Measurements from ENCODE around the gene BOK. TPM values are rescaled to one million over a fixed set of nuclear protein-coding genes. Genes with fewer than 3 reads are reported as not detected.
A peak's percentile ranks its signal among the peaks of the same experiment; 100 is the strongest.

Gene BOK
- total and polyA plus RNA-seq, 2 of the 13 experiments (the other 11 are each of a cell fraction or from before 2014, with no cell fraction given), result 35.5 to 39.2 TPM

DNA sequence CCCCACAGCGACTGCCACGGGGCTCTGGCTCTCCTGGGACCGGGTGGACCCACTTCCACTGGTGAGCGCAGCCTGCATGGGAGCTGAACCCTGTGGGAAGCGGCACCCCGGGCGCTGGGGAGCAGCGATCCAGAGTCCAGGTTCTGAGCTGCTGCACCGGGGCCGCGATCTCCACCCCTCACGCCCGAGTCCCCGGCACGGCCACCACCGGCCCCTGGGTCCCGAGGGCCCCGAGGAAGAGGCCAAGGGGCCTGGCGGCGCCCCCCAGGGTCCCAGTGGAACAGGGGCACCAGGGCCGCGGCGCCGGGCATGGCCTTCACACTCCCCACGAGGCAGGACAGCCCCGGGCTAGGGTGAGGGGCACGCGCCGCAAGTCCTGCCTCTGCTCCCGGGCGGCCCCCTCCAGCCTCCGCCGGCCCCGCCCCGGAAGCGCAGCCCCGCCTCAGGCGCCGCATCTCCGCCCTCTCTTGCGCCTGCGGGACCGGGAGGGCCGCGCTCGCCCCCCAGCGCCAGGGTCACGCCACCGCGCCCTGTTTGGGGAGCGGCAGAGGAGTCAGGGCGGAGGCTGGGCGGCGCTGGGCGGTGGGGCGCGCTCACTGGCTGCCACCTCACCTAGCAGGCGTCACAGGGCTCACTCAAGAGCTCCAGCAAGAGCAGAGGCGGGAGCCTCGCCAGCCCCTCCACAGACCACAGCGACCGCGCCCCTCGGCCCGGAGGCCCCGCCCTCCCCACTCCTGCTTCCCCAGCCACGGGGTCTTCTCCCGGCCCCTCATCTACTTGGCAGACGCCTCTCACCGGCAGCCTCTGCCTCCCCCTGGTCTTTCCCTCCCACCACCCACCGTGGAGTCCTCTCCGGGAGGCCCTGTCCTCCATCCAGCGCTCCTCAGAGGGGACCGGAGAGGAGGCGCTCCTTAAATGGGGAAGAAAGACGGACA lies 51.6 kb downstream of the BOK start (continued):
- TF ChIP-seq, protein P1, sequence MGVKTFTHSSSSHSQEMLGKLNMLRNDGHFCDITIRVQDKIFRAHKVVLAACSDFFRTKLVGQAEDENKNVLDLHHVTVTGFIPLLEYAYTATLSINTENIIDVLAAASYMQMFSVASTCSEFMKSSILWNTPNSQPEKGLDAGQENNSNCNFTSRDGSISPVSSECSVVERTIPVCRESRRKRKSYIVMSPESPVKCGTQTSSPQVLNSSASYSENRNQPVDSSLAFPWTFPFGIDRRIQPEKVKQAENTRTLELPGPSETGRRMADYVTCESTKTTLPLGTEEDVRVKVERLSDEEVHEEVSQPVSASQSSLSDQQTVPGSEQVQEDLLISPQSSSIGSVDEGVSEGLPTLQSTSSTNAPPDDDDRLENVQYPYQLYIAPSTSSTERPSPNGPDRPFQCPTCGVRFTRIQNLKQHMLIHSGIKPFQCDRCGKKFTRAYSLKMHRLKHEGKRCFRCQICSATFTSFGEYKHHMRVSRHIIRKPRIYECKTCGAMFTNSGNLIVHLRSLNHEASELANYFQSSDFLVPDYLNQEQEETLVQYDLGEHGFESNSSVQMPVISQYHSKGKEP (CRISPR knock-in tag; IDR thresholded peaks at IDR 0.05), result peak; percentile 10; the same call in 1 of the 2 replicates
- TF ChIP-seq ZNF331 (CRISPR knock-in tag; IDR thresholded peaks at IDR 0.05), result peak; percentile 82
- no peak for TF ChIP-seq PCBP2 (optimal IDR thresholded peaks at IDR 0.05; ENCODE audit: low read depth, low read length, poor library complexity, severe bottlenecking)
- TF ChIP-seq KMT2A (CRISPR knock-in tag; IDR thresholded peaks at IDR 0.05), result peak; percentile 81
- TF ChIP-seq NR2F2 (IDR thresholded peaks at IDR 0.05; ENCODE audit: borderline replicate concordance, low read depth), result no peak
- TF ChIP-seq TOPORS (CRISPR knock-in tag; IDR thresholded peaks at IDR 0.05), result peak; percentile 97
- TF ChIP-seq ZNF180 (CRISPR knock-in tag; IDR thresholded peaks at IDR 0.05; ENCODE audit: borderline replicate concordance, low read depth), result no peak
- TF ChIP-seq, protein P2, sequence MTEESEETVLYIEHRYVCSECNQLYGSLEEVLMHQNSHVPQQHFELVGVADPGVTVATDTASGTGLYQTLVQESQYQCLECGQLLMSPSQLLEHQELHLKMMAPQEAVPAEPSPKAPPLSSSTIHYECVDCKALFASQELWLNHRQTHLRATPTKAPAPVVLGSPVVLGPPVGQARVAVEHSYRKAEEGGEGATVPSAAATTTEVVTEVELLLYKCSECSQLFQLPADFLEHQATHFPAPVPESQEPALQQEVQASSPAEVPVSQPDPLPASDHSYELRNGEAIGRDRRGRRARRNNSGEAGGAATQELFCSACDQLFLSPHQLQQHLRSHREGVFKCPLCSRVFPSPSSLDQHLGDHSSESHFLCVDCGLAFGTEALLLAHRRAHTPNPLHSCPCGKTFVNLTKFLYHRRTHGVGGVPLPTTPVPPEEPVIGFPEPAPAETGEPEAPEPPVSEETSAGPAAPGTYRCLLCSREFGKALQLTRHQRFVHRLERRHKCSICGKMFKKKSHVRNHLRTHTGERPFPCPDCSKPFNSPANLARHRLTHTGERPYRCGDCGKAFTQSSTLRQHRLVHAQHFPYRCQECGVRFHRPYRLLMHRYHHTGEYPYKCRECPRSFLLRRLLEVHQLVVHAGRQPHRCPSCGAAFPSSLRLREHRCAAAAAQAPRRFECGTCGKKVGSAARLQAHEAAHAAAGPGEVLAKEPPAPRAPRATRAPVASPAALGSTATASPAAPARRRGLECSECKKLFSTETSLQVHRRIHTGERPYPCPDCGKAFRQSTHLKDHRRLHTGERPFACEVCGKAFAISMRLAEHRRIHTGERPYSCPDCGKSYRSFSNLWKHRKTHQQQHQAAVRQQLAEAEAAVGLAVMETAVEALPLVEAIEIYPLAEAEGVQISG (CRISPR knock-in tag; IDR thresholded peaks at IDR 0.05), result peak; percentile 89
- peak; percentile 54 for TF ChIP-seq ELF1 (CRISPR knock-in tag; IDR thresholded peaks at IDR 0.05)
- peak; percentile 86; the same call in 1 of the 2 replicates for TF ChIP-seq BORCS8-MEF2B (CRISPR knock-in tag; IDR thresholded peaks at IDR 0.05)
- no peak for TF ChIP-seq KAT2B (IDR thresholded peaks at IDR 0.05; ENCODE audit: borderline replicate concordance, low read depth, low read length)
- no peak for TF ChIP-seq ZNF335 (CRISPR knock-in tag; IDR thresholded peaks at IDR 0.05)
- TF ChIP-seq, protein P3, sequence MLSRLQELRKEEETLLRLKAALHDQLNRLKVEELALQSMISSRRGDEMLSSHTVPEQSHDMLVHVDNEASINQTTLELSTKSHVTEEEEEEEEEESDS (CRISPR knock-in tag; IDR thresholded peaks at IDR 0.05; ENCODE audit: borderline replicate concordance), result 0 out of 2 replicates have a peak, but pooled peaks have one; percentile 48
- TF ChIP-seq EP300 (IDR thresholded peaks at IDR 0.05; ENCODE audit: low read depth in 2 of 2, low read length in 2 of 2), result 0 out of 4 replicates have a peak, but pooled peaks of 1 of the 2 experiments have one; percentile 34
- no peak for TF ChIP-seq EP300 (CRISPR knock-in tag; IDR thresholded peaks at IDR 0.05; ENCODE audit: borderline replicate concordance)
- no peak for TF ChIP-seq ZBTB42 (CRISPR knock-in tag; IDR thresholded peaks at IDR 0.05)
- TF ChIP-seq ZNF350 (CRISPR knock-in tag; IDR thresholded peaks at IDR 0.05; ENCODE audit: borderline replicate concordance, low read depth), result no peak; the same call in 1 of the 2 replicates
- no peak for TF ChIP-seq CHD2 (IDR thresholded peaks at IDR 0.05; ENCODE audit: low read depth, low read length)
- TF ChIP-seq, protein P4, sequence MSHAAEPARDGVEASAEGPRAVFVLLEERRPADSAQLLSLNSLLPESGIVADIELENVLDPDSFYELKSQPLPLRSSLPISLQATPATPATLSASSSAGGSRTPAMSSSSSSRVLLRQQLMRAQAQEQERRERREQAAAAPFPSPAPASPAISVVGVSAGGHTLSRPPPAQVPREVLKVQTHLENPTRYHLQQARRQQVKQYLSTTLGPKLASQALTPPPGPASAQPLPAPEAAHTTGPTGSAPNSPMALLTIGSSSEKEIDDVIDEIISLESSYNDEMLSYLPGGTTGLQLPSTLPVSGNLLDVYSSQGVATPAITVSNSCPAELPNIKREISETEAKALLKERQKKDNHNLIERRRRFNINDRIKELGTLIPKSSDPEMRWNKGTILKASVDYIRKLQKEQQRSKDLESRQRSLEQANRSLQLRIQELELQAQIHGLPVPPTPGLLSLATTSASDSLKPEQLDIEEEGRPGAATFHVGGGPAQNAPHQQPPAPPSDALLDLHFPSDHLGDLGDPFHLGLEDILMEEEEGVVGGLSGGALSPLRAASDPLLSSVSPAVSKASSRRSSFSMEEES (CRISPR knock-in tag; IDR thresholded peaks at IDR 0.05), result peak; percentile 50; the same call in 1 of the 2 replicates
- TF ChIP-seq TOE1 (CRISPR knock-in tag; IDR thresholded peaks at IDR 0.05), result peak; percentile 58; the same call in 1 of the 2 replicates
- TF ChIP-seq ZFP36L2 (CRISPR knock-in tag; IDR thresholded peaks at IDR 0.05), result 0 out of 2 replicates have a peak, but pooled peaks have one; percentile 26
